M059J (cell line): ENCODE measurements around the gene CD86. TPM values are rescaled to one million over a fixed set of nuclear protein-coding genes. Genes with fewer than 3 reads are reported as not detected.

Experiments used
- DNase-seq: peaks from one replicate; pipeline ENCODE4 v3.0.0-alpha.2; 2012; ENCODE audit warnings: low read depth
- total RNA-seq: library from RNA; depleted of rRNA; stranded (reverse); fragments of >200 nt; shearing (Covaris generic); gene quantifications from 2 replicates; pipeline ENCODE4 v1.2.3, GENCODE V29; 2014

Gene CD86
- total RNA-seq, 1 experiment from 2014 or later: not detected

DNA sequence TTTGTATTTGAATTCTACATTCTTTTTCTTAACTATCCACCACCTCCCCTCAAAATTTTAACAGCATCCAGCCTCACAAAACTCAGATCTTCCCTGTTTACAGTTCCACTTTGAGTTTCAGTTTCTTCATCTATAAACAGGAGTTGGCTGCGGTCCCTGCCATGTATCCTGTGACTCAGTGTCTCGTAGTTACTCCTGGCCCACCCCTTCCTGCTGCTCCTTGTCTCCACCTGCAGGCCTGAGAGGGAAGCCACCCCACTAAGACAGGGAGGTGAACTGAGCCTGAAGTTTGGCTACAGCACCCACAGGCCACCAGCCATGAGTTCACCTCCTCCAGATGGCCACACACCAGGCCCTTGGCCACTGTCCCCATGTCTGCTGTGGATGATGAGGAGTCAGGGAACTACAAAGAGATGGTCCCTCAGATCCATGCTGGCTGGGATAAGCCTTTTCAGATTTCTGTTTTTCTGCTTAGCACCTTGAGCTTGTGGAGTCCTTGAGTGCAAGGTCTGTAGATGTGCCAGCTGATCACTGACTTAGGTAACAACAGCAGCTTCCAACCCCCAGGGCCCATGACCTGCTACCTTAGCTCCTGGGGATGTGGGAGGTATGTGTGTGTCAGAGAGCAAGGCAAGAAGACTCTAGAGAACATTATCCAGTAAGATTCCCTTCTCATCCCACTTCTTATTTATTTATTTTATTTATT lies 37.5 kb downstream of the CD86 start:
- DNase-seq: peak; percentile 72

DNA sequence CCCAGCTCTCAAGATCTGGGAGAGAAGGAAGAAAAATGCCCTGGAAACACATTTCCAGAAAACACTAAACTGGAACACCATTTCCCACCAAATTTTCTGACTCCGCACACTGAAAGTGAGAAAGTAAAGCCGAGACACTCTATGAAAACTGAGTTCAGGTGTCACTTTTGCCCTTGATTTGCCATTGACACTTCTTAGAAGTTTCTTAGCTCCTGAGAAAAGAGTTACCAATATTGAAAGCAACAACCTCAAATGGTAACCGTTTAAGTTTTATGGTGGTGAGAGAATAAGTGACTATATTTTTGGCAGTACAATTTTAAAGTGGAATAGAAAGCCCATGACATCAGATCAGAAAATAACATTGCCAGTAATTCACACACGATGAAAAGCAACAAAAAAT lies 39.0 kb downstream of the CD86 start:
- no peak for DNase-seq

DNA sequence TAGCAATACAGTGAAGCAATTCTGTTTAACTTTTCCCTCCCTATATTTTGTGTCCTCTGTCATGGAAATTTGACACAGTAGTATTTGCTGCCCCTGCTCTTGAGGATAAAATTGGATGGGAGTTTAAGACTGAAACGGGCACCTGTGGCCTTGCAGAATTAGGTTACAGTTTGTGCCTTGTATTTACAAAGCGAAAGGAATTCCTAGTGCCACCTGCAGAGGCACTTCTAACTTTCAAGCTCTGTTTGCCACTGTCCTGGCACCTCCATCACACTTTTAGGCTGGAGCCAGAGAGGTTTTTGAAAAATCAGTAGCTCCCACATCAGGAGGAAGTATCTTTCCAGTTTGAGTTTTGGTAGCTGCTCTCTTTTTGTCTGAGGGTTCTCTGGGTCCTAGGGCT lies 39.5 kb downstream of the CD86 start:
- no peak for DNase-seq

DNA sequence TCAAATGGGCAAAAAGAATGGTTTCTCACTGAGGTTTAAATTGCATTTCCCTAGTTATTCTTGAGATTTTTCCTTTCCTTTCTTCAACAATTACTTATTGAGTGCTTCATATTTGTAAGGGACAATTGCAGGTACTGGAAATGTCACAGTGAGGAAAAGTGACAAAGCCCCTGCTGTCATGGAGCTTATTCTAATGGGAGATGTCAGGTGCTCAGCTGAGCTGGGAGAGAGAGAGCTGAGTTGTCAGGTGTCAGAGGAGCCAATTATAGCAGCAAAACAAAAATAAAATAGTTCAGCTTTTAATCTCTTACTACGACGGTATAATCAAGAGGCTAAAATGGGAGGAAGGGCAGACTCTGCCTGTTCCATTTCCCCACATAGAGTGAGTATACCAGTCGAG lies 42.0 kb downstream of the CD86 start:
- no peak for DNase-seq

DNA sequence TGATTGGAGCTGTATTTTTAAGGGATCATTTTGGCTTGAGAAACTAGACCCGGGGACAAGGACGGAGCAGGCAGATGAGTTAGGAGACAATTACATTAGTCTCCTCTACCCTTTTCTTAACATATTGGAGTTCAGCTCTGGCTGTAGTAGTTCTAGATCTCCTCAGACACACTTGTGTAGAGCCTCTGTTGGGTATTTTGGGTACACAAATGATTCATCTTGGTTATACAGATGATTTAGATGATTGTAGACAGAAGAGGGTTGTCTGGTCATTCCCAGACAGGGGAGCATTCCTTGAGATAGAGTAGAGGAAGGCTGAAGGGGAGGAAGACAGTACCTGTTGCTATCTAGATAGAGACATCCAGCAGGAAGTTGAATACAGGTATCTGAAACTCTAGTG lies 43.4 kb downstream of the CD86 start:
- DNase-seq: no peak

DNA sequence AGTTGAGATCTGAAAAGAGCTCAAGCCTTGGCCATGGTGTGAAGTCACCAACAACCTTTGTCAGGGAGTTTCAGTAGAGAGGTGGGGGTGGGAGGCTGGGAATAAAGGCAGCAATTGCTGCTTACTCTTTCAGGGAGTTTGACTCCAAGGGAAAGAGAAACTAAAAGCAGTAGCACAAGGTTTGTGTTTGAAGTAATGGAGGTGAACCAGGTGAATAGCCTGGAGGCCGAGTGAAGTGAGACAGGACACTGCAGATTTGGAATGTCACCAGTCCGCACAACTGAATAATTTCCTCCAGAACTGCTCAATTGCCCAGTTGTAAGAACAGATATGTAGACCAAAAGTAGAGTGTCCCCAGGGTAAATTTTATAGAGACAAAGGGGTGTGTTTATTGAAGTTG lies 44.1 kb downstream of the CD86 start:
- no peak for DNase-seq

DNA sequence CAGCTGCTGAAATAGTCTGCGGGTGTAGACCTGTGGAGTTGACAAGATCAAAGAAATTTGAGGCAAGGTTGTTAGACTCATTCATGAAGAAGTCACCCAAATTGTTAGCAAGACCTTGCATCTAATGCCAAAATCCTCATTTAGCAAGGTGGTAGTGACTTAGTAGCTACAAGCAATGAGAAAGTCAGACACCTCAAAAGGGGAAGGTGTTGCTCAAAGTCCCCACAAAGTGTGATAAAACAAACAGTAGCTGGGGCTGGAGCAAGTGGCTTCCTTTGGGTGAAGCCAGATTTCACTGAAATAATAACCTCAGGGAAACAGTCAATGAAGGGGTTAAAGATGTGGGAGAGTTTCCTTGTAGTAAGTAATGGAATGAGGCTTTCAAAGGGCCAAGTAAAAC lies 44.9 kb downstream of the CD86 start:
- no peak for DNase-seq

DNA sequence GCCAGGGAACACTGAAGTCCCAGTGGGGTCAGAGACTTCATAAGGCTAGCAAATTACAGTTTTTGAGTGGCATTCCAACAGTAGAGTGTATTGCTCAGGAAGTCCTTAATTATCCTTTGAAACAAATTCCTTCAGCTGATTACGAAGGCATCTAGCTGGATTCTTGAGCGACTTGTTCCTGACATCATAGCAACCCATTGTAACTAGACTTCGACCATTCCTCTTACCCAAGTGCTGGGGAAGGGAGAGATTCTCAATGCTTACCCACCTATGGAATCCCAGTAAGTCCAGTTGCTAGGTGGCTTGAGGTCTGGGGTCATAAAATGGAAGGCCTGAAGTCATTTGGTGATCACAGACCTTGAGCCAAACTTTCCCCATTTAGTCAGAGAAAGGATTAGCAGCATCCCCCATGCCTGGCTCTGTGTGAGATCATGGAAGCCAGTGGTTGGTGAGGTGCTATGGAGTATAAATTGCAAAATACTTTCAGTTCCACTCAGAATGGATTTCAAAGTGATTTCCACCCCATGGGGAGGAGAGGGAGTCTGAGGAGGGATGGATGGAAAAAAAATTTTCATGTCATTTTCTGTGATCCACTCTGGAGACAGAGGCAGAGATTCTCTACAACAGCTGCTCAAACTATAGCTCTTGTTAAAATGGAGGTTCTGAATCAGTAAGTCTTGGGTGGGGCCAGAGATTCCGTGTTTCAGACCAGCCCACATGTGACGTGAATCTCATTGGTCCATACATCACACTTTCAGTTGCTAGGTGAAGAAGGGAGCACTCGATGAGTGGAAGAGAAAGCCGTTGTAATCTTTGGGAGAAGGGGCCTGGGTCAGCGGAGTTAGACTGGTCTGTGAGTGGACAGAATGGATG lies 45.7 kb downstream of the CD86 start:
- no peak for DNase-seq

DNA sequence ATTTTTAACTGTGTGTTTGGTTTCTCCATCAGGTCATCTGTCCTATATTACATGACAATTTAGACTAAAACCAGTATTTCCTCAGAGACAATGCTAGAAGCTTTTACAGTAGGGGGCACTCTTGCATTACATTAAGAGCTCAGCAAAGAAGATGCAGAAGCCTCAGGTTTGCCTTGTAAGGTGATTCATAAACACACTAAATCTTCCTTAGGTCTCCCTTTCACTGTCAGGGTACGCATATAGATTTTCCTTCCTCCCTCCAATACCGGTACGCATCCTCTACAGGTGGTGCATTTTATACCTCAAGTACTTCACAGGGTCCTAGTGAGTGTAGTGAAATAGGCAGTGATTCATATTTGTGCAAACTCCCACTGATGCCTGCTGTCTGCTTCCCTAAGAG lies 46.5 kb downstream of the CD86 start:
- peak; percentile 65 for DNase-seq

DNA sequence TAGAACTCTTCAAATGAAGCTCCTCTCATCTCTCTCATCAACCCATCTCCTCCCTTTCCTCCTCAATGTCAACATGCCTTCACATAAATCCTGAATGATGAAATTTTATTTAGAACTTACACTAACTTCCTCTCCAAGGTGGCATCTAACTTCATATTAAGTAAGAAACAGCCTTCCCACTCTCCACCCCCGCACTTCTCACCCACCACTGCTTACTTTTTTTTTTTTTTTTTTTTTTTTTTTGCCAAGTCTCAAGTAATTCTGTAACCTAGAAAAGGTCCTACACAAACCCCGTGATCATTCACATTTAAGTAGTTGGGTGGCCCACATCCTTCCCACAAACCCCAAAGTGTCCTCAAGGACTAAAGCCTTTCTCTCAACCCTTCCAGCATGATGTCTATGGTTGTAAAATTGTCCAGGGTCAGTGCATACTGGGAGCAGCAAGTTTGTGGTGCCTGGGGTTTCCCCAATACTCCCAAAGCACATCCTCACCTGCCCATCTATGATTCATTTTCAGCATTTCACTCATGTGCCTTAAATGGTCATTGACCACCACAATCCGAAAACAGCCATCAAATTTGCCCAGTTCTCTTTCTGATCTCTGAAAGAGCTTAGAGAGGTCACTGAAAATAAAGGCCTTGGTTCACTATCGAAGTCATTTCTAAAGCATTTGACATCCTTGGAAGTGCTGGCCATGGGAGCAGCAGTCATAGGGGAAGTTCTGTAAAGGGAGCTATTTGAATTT lies 47.2 kb downstream of the CD86 start:
- DNase-seq: no peak

DNA sequence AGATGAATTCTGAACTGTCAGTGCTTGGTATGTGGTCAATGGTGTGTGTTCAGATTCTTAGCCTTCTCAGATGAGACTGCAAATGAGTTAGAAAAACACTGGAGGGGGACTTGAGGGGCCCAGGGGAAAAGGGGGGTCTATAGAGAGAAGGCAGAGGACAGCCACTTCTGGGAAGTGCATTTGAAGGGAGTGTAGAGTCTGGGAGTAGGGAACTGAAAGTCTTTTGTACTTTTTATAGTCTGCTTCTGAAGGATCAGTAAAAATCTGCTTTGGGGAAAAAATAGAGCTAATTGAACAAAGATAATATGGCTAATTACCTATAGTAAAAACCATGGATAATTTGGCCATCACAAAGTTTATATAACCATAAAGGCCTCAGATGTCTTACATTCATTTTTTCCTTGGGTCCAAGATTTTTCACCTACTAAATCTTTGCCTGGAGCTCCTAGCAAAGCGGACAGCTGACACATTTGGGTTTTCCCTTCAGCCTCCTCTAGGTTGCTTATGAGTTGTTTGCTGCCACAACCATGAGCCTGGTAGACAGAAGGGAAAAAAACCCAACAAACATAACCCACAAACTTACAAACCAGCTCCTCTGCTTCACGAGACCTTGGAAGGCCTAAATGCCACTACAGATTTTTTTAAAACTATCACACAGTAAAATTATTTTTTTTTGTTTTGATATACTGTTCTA lies 48.8 kb downstream of the CD86 start:
- no peak for DNase-seq

DNA sequence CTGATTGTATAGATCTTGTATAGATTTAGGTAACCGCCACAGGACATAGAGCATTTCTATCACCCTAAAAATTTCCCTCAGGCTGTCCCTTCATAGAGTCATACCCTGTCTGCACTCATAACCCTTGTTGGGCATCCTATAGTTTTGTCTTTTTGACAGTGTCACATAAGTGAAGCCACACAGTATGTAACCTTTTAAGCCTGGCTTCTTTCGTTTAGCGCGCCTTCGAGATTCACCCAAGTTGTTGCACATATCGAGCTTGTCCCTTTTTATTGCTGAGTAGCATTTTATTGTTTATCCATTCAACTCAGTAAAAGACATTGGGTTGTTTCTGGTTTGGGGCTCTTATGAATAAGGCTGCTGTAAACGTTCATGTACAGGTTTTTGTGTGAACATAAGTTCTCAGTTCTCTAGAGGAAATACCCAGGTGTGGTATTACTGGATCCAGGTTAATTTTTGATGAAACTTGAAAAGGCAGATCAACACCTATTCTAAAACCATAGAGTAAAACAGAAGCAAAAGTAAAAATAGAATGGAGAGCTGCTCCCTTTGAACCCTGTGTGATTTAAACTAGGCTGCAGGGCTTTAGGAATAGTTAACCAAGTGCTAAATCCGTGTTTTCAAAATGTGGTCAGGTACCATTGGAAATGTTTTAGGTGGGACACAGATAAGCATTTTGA lies 49.5 kb downstream of the CD86 start:
- DNase-seq: no peak

DNA sequence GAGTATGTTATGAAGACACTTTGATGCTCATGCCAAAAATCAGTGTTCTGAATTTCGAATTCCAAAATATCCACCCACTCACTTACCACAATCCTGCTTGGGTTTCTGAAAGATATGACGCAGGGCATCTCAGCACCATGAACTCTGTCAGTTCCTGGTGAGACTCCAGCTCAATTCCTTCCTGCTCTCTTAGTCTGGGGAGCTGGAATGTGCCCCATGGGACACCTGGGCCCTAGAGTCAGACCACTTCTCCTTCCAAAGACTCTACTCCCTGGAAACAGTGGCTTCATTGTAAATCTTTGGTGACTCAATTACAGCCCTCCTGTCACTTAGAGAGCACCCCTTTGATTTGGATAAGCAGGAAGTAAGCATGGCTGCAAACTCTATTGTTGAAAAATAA lies 50.5 kb downstream of the CD86 start:
- peak; percentile 23 for DNase-seq

DNA sequence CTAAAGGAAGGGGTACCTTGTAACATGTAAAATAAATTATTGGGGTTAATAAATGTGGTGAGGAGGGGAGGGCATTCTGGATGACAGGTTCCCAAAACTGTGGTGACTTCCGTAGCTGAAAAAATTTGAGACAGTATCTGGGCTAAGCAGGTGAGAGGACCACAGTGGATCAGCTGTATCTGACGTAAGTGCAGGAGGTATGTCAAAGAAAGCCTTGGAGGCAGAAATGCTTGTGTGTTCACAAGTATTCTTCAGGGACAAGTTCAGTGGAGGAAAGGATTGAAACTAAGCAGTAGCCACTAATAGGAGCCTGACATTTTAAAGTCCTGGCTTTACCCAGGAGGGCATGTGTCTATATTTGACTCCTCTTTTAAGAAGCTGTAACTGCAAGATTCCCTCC lies 52.0 kb downstream of the CD86 start:
- DNase-seq: no peak

DNA sequence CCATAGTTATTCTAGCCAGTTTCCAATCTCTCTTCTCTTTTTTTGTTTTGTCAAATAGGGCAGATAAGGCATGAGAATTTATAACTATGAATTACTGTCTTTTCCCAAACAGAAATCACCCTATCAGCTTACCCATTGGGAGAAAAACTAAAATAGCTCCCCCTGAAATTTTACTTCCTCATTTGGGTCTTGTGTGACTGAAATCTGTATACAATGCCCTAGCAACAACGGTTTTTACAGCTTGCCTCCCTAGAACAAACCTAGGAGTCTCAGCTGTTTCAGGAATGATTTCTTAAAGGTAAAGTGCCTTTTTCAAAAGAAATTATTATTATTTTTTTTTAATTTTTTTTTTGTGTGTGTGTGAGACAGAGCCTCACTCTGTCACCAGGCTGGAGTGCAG lies 56.8 kb downstream of the CD86 start:
- no peak for DNase-seq

DNA sequence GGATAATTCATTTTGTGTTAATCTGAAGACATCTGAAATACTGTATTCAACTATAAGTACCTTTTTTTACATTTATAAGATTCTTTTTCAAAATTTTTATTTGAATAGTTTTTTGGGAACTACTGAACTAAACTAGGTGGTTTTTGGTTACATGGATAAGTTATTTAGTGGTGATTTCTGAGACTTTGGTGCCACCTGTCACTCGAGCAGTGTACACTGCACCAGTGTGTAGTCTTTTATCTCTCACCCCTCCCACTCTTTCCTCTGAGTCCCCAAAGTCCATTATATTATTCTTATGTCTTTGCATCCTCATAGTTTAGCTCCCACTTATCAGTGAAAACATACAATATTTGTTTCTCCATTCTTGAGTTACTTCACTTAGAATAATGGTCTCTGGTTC lies 57.6 kb downstream of the CD86 start:
- DNase-seq: no peak

DNA sequence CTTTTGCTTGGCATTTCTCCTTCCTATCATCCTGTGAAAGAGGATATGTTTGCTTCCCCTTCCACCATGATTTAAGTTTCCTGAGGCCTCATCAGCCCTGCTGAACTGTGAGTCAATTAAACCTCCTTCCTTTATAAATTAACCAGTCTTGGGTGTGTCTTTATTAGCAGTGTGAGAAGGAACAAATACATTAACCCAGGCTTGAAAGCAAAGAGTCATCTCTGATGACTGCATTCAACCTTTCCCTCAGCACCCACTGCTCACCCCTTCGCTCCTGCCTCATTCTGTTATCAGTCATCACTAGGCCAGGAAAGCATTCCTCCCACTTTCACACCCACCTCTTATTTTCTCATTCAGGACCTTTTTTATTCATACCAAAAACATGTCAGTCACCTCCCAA lies 68.7 kb downstream of the CD86 start:
- DNase-seq: no peak

DNA sequence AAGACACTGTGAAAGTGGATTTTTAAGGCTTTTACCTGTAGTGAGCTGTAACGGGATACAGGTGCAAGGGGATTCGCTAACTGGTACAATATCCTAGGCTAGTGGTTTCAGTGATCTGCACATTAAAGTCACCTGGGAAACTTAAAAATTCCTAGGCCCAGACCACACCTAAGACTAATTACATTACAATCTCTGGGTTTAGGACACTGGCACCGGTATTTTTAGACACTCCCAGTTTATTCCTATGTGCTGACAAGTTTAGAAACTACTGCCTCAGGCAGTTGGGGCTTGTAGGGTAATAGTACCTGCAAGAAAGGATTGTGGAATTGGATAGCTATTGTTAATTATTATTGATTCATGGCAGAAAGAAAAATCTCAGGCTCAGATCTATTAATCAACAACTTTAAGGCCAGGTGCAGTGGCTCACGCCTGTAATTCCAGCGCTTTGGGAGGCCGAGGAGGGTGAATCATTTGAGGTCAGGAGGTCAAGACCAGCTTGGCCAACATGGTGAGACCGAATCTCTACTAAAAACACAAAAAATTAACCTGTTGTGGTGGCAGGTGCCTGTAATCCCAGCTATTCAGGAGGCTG lies 77.9 kb downstream of the CD86 start:
- peak; percentile 18 for DNase-seq

DNA sequence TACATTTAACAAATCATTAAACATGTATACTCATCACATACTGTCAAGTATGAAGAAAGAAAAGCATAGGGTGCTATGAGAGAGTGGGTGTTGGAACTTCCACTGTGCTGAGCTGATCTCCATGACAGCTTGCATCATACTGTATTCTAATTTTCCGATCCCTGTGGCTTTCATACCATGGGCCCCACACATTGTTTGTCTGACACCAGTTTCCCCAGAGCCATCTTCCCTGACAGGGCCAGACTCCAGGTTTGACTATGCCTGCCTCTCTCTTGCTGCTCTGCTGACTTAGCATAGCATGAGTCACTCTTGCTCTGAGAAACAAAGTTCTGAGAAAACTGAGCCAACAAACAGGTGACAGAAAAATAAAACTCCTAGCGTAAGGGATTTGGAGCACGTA lies 91.3 kb downstream of the CD86 start:
- peak; percentile 41 for DNase-seq

DNA sequence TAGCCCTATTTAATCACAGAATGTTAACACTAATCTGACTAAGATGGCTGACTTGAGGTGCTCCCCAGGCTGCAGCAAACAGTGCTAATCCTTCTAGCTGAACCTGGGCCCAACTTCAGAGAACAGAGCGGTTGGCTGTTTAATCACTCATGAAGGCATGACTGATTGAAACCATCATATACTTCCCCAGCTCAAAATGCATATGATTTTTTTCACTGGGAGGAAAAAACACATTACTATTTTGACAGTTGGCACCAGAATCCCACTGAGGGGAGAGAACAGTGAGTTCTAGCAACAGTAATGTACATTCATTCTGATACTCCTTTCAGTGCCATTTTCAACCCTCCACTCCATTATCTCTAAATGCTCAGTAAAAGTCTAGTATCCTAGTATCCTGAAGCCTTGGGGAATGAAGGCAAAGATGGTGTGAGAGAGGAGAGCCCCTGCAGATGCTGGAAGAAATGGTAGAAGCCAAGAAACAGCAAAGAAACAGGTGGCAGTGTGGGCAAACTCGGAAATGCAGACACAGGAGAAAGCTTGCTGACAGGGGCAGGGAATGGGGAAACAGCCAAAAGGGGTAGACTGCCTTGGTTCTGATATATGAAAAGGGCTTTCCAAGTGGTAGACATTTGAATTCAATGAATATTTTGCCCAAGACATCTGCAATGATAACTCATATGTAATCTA lies 93.9 kb downstream of the CD86 start:
- DNase-seq: no peak
